Mesenchymal stem cell (in vitro differentiated cells and primary cell): ENCODE measurements around the gene PARP12.

Experiments
- DNase-seq: peaks from one replicate; pipeline ENCODE4 v3.0.0-alpha.2; 2013
- H2AFZ ChIP-seq: one replicate; pipeline ENCODE4 v1.6.1; 2013; ENCODE audit warnings: low read depth, mild to moderate bottlenecking, control low read depth, inconsistent platforms, low read length, moderate library complexity
- H2AK5ac ChIP-seq: 2 replicates; pipeline ENCODE4 v1.6.1; 2013; ENCODE audit warnings: low read length, moderate library complexity, mild to moderate bottlenecking, inconsistent platforms; ENCODE audit not compliant: severe bottlenecking
- H2BK120ac ChIP-seq: one replicate; pipeline ENCODE4 v1.6.1; 2013; ENCODE audit warnings: low read depth, mild to moderate bottlenecking, inconsistent platforms, low read length, moderate library complexity
- H2BK12ac ChIP-seq, 2 experiments: one replicate each; pipeline ENCODE4 v1.6.1; 2013; ENCODE audit warnings: inconsistent platforms in 2 of 2, low read length in 2 of 2, mild to moderate bottlenecking in 2 of 2, moderate library complexity in 2 of 2, control low read depth in 1 of 2
- H2BK15ac ChIP-seq: one replicate; pipeline ENCODE4 v1.6.1; 2013; ENCODE audit warnings: mild to moderate bottlenecking, low read depth, inconsistent platforms; ENCODE audit not compliant: poor library complexity, severe bottlenecking
- H2BK5ac ChIP-seq: 2 replicates; pipeline ENCODE4 v1.6.1; 2013; ENCODE audit warnings: low read depth, mild to moderate bottlenecking, low read length, control low read depth, inconsistent platforms; ENCODE audit not compliant: poor library complexity, severe bottlenecking
- H3K14ac ChIP-seq, 2 experiments: one replicate each; pipeline ENCODE4 v1.6.1; 2013; ENCODE audit warnings: inconsistent platforms in 2 of 2, low read length in 2 of 2, control low read depth in 1 of 2, mild to moderate bottlenecking in 1 of 2, moderate library complexity in 1 of 2
- H3K18ac ChIP-seq, 2 experiments: one replicate each; pipeline ENCODE4 v1.6.1; 2013; ENCODE audit warnings: inconsistent platforms in 2 of 2, low read length in 2 of 2, control low read depth in 1 of 2, low read depth in 1 of 2, mild to moderate bottlenecking in 1 of 2
- H3K23ac ChIP-seq, 2 experiments: one replicate each; pipeline ENCODE4 v1.6.1; 2013; ENCODE audit warnings: inconsistent platforms in 2 of 2, low read length in 2 of 2, mild to moderate bottlenecking in 2 of 2, moderate library complexity in 2 of 2, control low read depth in 1 of 2
- H3K27ac ChIP-seq: 2 replicates; pipeline ENCODE4 v1.5.1; 2013; ENCODE audit warnings: mild to moderate bottlenecking, moderate library complexity, low read length, control low read depth, inconsistent platforms; ENCODE audit not compliant: poor library complexity, severe bottlenecking
- H3K27me3 ChIP-seq, 2 experiments: 2 replicates each; pipeline versions ENCODE4 v1.6.1 to v1.7.0; 2013; ENCODE audit warnings: low read length in 2 of 2, mild to moderate bottlenecking in 2 of 2, moderate library complexity in 2 of 2, control low read depth in 1 of 2, inconsistent platforms in 1 of 2; ENCODE audit not compliant: control insufficient read depth in 1 of 2, insufficient read depth in 1 of 2
- H3K36me3 ChIP-seq, 2 experiments: 2 replicates each; pipeline versions ENCODE4 v1.6.1 to v1.7.0; 2013; ENCODE audit warnings: low read length in 2 of 2, control low read depth in 1 of 2, inconsistent platforms in 1 of 2, low read depth in 1 of 2, mild to moderate bottlenecking in 1 of 2; ENCODE audit not compliant: insufficient read depth in 2 of 2, control insufficient read depth in 1 of 2
- H3K4ac ChIP-seq, 2 experiments: one replicate each; pipeline ENCODE4 v1.6.1; 2013; ENCODE audit warnings: inconsistent platforms in 2 of 2, low read length in 2 of 2, mild to moderate bottlenecking in 2 of 2, moderate library complexity in 2 of 2, control low read depth in 1 of 2, low read depth in 1 of 2
- H3K4me1 ChIP-seq: 2 replicates; pipeline ENCODE4 v1.6.1; 2013; ENCODE audit warnings: low read depth, low read length, control low read depth; ENCODE audit not compliant: control insufficient read depth, insufficient read depth
- H3K4me2 ChIP-seq: 2 replicates; pipeline ENCODE4 v1.6.1; 2013; ENCODE audit warnings: low read length, mild to moderate bottlenecking, inconsistent platforms; ENCODE audit not compliant: poor library complexity, severe bottlenecking
- H3K4me3 ChIP-seq, 2 experiments: 2 replicates each; pipeline versions ENCODE4 v1.5.1 to v1.7.0; 2013; ENCODE audit warnings: low read length in 2 of 2, mild to moderate bottlenecking in 2 of 2, control low read depth in 1 of 2, low read depth in 1 of 2; ENCODE audit not compliant: insufficient read depth in 1 of 2
- H3K79me1 ChIP-seq: replicated peaks from 2 replicates; pipeline ENCODE4 v1.6.1; 2013; ENCODE audit warnings: mild to moderate bottlenecking, control low read depth, low read length, inconsistent platforms; ENCODE audit not compliant: poor library complexity, severe bottlenecking
- H3K9ac ChIP-seq: 2 replicates; pipeline ENCODE4 v1.7.0; 2013; ENCODE audit warnings: mild to moderate bottlenecking, low read length, moderate library complexity
- H3K9me3 ChIP-seq: 2 replicates; pipeline ENCODE4 v1.7.0; 2013; ENCODE audit warnings: mild to moderate bottlenecking, low read length; ENCODE audit not compliant: control insufficient read depth
- H4K8ac ChIP-seq: one replicate; pipeline ENCODE4 v1.6.1; 2013; ENCODE audit warnings: inconsistent platforms, mild to moderate bottlenecking, low read length, moderate library complexity
- H4K91ac ChIP-seq: one replicate; pipeline ENCODE4 v1.6.1; 2013; ENCODE audit warnings: mild to moderate bottlenecking, low read length, inconsistent platforms
- WGBS: methylation state at CpG from one replicate; pipeline ENCODE4 v1.1.7; 2013; ENCODE audit warnings: mixed read lengths; 5-methylcytosine and 5-hydroxymethylcytosine counted together

PARP12 gene

DNA sequence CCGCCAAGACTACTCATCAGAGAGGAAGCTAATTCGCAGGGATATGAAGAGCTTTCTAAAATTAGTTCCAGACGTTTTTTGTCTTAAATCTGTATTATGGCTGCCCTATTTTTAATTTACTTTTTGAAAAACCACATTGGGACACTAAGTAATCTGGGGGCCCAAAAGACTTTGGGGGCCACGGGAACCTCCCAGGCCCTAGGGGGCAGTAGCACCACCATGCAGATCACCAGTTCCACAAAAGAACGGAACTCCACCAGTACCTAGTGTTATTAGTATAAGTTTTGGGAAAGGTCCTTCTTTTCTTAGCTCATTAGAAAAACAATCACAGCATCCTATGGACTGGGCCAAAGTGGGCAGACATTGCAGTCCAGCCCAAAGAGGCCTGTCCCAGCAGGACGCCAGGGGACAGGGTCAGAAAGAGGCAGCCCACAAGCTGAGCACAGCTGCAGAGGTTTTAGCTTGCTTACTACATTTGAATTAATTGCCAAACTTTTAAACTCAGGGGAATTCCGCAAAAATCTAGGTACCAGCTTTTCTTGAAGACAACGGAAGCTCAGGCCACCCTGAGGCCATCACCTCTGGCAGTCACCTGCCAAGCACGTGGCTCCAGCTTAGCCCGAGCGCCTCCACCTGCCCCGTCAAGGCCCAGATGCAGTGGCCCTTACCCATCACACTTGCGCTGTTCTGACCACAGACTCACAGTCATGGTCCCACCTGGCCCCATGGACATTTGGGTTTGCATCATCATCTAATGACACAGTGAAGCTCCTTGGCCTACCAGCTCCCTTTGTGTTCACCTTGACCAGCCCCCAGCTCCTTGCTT, 74.8 kb downstream of the PARP12 start:
- Histone ChIP-seq H3K4me1 (peaks cover 13% of the 10 kb centered on the region), H3K14ac (no peak overlapping the region), H3K4me3 (no peak overlapping the region), H2AK5ac (no peak overlapping the region), H2BK120ac (no peak overlapping the region), H3K36me3 (peaks cover 0 to 3% of the 10 kb centered on the region in 2 experiments), H3K27ac (no peak overlapping the region), H2AFZ (no peak overlapping the region), H2BK15ac (no peak overlapping the region), H3K27me3 (peaks cover 0 to 25% of the 10 kb centered on the region in 2 experiments), H3K18ac (no peak overlapping the region), H4K8ac (no peak overlapping the region), H3K9me3 (no peaks in the 10 kb centered on the region), H3K9ac (no peak overlapping the region), H3K79me1 (no peaks in the 10 kb centered on the region), H2BK12ac (no peak overlapping the region), H3K23ac (no peak overlapping the region), H3K4ac (no peak overlapping the region), H4K91ac (no peak overlapping the region), H2BK5ac (no peak overlapping the region), H3K4me2 (no peak overlapping the region)
- no peak for DNase-seq
- WGBS, result 84% methylated on average over 9 of the region's 13 CpGs

DNA sequence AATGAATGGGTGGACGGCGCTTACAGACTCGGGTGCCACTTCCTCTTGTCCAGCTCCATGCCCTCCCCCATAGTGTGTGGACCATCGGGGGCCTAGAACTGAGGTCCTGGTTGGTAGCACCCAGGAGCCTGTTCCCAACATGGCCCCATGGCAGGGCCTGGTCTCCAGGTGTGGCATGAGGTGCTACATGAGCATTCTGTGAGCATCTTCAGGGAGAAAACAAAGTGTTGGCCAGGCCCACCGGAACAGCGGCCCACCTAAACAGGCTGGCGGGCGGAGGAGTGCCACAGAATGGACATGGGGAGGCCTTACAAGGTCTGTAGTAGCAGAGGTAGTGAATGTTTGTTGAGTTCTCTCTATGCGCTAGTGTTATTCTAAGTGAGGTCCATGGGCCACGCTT, 76.9 kb downstream of the PARP12 start:
- Histone ChIP-seq H3K4me2 (no peak overlapping the region), H2BK12ac (no peak overlapping the region), H2BK15ac (no peak overlapping the region), H2AK5ac (no peak overlapping the region), H2BK120ac (no peak overlapping the region), H3K9me3 (no peaks in the 10 kb centered on the region), H3K79me1 (no peaks in the 10 kb centered on the region), H2AFZ (no peak overlapping the region), H3K14ac (no peak overlapping the region), H3K4me3 (no peak overlapping the region), H3K9ac (no peak overlapping the region), H4K8ac (no peak overlapping the region), H3K27me3 (peaks cover 0 to 22% of the 10 kb centered on the region in 2 experiments), H3K23ac (no peak overlapping the region), H3K27ac (no peak overlapping the region), H3K4ac (no peak overlapping the region), H4K91ac (peak overlapping the region; percentile 21), H3K4me1 (peaks cover 9% of the 10 kb centered on the region), H3K18ac (no peak overlapping the region), H3K36me3 (peaks cover 0 to 3% of the 10 kb centered on the region in 2 experiments), H2BK5ac (no peak overlapping the region)
- DNase-seq, result no peak
- 95% methylated on average over 10 of the region's 10 CpGs for WGBS

DNA sequence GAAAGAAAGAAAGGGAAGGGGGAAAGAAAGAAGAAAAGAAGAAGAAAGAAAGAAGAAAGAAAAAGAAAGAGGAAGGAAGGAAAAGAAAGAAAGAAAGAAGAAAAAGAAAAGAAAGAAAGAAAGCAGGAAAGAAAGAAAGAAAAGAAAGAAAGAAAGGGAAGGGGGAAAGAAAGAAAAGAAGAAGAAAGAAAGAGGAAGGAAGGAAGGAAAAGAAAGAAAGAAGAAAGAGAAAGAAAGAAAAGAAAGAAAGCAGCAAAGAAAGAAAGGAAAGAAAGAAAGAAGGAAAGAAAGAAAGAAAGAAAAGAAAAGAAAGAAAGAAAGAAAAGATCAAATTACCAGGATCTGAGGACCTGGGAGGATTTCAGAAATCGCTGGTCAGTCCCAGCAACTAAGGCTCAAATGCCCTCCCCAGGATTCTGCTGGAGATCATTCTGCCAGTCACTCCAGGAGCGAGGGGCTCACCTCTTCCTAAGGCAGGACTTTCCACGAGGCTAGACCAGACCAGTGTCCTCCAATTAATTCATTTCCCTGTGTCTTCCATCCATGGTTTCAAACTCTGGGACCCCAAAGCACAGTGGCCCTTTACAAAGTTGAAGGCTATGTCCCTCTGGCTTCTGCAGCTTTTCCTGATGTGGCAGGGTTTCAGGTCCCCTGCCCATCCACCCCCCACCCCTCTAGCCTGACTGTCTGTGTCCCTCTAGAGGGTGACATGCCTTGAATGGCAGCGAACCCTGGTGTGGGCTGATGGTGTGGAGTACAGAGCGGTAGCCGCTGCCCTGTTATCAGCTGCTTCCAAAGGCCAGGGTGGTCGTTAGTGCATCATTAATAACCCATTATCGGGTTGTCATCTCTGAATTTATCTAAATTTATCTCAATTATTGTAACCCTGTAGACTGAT, 77.9 kb downstream of the PARP12 start:
- Histone ChIP-seq H3K18ac (peak overlapping the region in 1 of 2 experiments; percentile 29), H4K8ac (no peak overlapping the region), H3K9me3 (no peaks in the 10 kb centered on the region), H3K79me1 (no peaks in the 10 kb centered on the region), H3K14ac (no peak overlapping the region), H3K23ac (no peak overlapping the region), H3K36me3 (peaks cover 0 to 3% of the 10 kb centered on the region in 2 experiments), H3K4me1 (peaks cover 9% of the 10 kb centered on the region), H4K91ac (no peak overlapping the region), H2AFZ (no peak overlapping the region), H2AK5ac (no peak overlapping the region), H3K27ac (no peak overlapping the region), H3K27me3 (peaks cover 0 to 21% of the 10 kb centered on the region in 2 experiments), H2BK120ac (no peak overlapping the region), H2BK5ac (no peak overlapping the region), H3K9ac (no peak overlapping the region), H3K4me2 (no peak overlapping the region), H2BK12ac (no peak overlapping the region), H3K4ac (no peak overlapping the region), H3K4me3 (no peak overlapping the region), H2BK15ac (peak overlapping the region; percentile 14)
- DNase-seq, result no peak
- 76% methylated on average over 6 of the region's 8 CpGs for WGBS
